Liver (tissue), 9 donors: ENCODE measurements around the gene IKZF1. TPM values are rescaled to one million over a fixed set of nuclear protein-coding genes. Genes with fewer than 3 reads are reported as not detected.

ENCODE experiments used
- DNase-seq: peaks from one replicate; pipeline ENCODE4 v3.0.0-alpha.2; 2017; ENCODE audit warnings: low spot score
- H3K27ac ChIP-seq, 2 donors: one replicate each; pipeline ENCODE4 v1.7.0; 2013; ENCODE audit warnings: inconsistent platforms in 2 of 2, low read length in 2 of 2, control low read depth in 1 of 2, low read depth in 1 of 2, mild to moderate bottlenecking in 1 of 2
- H3K27me3 ChIP-seq, 4 donors: one replicate each; pipeline versions ENCODE4 v1.6.1 to v1.7.0; 2013; ENCODE audit warnings: low read length in 3 of 4, inconsistent platforms in 1 of 4, mild to moderate bottlenecking in 1 of 4, moderate library complexity in 1 of 4; ENCODE audit not compliant: control insufficient read depth in 4 of 4, insufficient read depth in 4 of 4
- H3K36me3 ChIP-seq, 4 donors: one replicate each; pipeline versions ENCODE4 v1.6.1 to v1.7.0; 2013; ENCODE audit warnings: low read length in 3 of 4, mild to moderate bottlenecking in 3 of 4, low read depth in 1 of 4, moderate library complexity in 1 of 4; ENCODE audit not compliant: control insufficient read depth in 4 of 4, insufficient read depth in 3 of 4
- H3K4me1 ChIP-seq, 4 donors: one replicate each; pipeline versions ENCODE4 v1.6.1 to v1.7.0; 2013; ENCODE audit warnings: low read length in 3 of 4, mild to moderate bottlenecking in 3 of 4, moderate library complexity in 1 of 4; ENCODE audit not compliant: control insufficient read depth in 4 of 4, insufficient read depth in 4 of 4
- H3K4me3 ChIP-seq, 3 donors: one replicate each; pipeline versions ENCODE4 v1.6.1 to v1.7.0; 2013; ENCODE audit warnings: low read length in 3 of 3, control low read depth in 1 of 3, low read depth in 1 of 3, mild to moderate bottlenecking in 1 of 3
- H3K9ac ChIP-seq, 2 donors: one replicate each; pipeline ENCODE4 v1.7.0; 2013; ENCODE audit warnings: low read length in 2 of 2, mild to moderate bottlenecking in 2 of 2, moderate library complexity in 2 of 2, control low read depth in 1 of 2, low read depth in 1 of 2
- H3K9me3 ChIP-seq, 4 donors: one replicate each; pipeline versions ENCODE4 v1.6.1 to v1.7.0; 2013; ENCODE audit warnings: low read length in 3 of 4; ENCODE audit not compliant: control insufficient read depth in 4 of 4
- EGR1 ChIP-seq, 2 donors: IDR thresholded peaks; 2 replicates each; pipeline ENCODE4 v1.6.1; 2016 to 2018; ENCODE audit warnings: antibody characterized with exemption in 2 of 2, low read depth in 2 of 2
- FOXA2 ChIP-seq: IDR thresholded peaks from 2 replicates; pipeline ENCODE4 v1.6.1; 2016; ENCODE audit warnings: antibody characterized with exemption
- HNF4A ChIP-seq, 2 donors: conservative IDR thresholded peaks; 2 replicates each; pipeline ENCODE4 v1.6.1; 2016; ENCODE audit warnings: antibody characterized with exemption in 2 of 2, mild to moderate bottlenecking in 2 of 2
- HNF4G ChIP-seq: IDR thresholded peaks from 2 replicates; pipeline ENCODE4 v1.6.1; 2016; ENCODE audit warnings: antibody characterized with exemption
- JUND ChIP-seq, 2 donors: IDR thresholded peaks; 2 replicates each; pipeline ENCODE4 v1.6.1; 2016; ENCODE audit warnings: antibody characterized with exemption in 2 of 2
- RAD21 ChIP-seq, 2 donors: IDR thresholded peaks; 2 replicates each; pipeline ENCODE4 v1.6.1; 2016; ENCODE audit warnings: antibody characterized with exemption in 2 of 2, mild to moderate bottlenecking in 2 of 2
- REST ChIP-seq: IDR thresholded peaks from 2 replicates; pipeline ENCODE4 v1.6.1; 2016; ENCODE audit warnings: antibody characterized with exemption, mild to moderate bottlenecking
- RXRA ChIP-seq, 2 donors: IDR thresholded peaks; 2 replicates each; pipeline ENCODE4 v1.6.1; 2017 to 2018; ENCODE audit warnings: antibody characterized with exemption in 2 of 2, mild to moderate bottlenecking in 1 of 2
- ZBTB33 ChIP-seq: IDR thresholded peaks from 2 replicates; pipeline ENCODE4 v1.6.1; 2016; ENCODE audit warnings: antibody characterized with exemption
- WGBS: extraction: QIAGEN DNeasy Blood & Tissue Kit; methylation state at CpG from one replicate; pipeline ENCODE4 v1.1.7; 2013; 5-methylcytosine and 5-hydroxymethylcytosine counted together
- polyA plus RNA-seq, 2 donors: library from polyadenylated mRNA; stranded (reverse) in 1 of 2; unstranded in 1 of 2; fragments of 200-250 nt in 1 of 2; fragments of >200 nt in 1 of 2; fragmentation: Nextera tagmentation in 1 of 2; extraction: Ambion mirVana in 1 of 2; gene quantifications; one replicate each; pipeline versions ENCODE4 v1.2.1 to v1.2.3, GENCODE V29; 2013 to 2015
- total RNA-seq, 2 donors: library from RNA; depleted of rRNA; stranded (reverse); fragments of >200 nt; gene quantifications; one replicate each; pipeline ENCODE4 v1.2.3, GENCODE V29; 2014
- donor health status: healthy.
- donor health status: healthy.
- donor health status: healthy.
- donor health status: healthy.
- donor health status: healthy.

Gene IKZF1
- total and polyA plus RNA-seq, 4 donors = 1.6 to 43.5 (median 6.2) TPM

- no peak for TF ChIP-seq REST
These were observed 142.0 kb downstream of the IKZF1 start (continued) for GRCh38 chr7:50446542-50446960.

- no peaks in the 10 kb centered on the region for H3K27me3 ChIP-seq
- no peak for TF ChIP-seq EGR1 (IDR thresholded peaks at IDR 0.05; ENCODE audit: low read depth in 2 of 2)
- TF ChIP-seq HNF4A (conservative IDR thresholded peaks at IDR 0.05) = no peak
- TF ChIP-seq RAD21 (IDR thresholded peaks at IDR 0.05) = no peak
- no peak for TF ChIP-seq ZBTB33
- TF ChIP-seq FOXA2 = no peak
- no peak for TF ChIP-seq JUND (IDR thresholded peaks at IDR 0.05)
- TF ChIP-seq RXRA (IDR thresholded peaks at IDR 0.05) = no peak
- no peak for TF ChIP-seq HNF4G
These were observed 144.3 kb downstream of the IKZF1 start for GRCh38 chr7:50448823-50449222.

GRCh38 chr7:50449501-50449880 lies 145.0 kb downstream of the IKZF1 start:
- WGBS = 18% methylated on average over 5 of the region's 5 CpGs
- H3K9me3 ChIP-seq = no peaks in the 10 kb centered on the region
- H3K27ac ChIP-seq = peak overlapping the region in 1 of 2 donors; percentile 74
- DNase-seq = no peak
- no peaks in the 10 kb centered on the region for H3K27me3 ChIP-seq
- peaks cover 0 to 17% (median 8%) of the 10 kb centered on the region in 4 donors for H3K36me3 ChIP-seq
- TF ChIP-seq EGR1 (IDR thresholded peaks at IDR 0.05; ENCODE audit: low read depth in 2 of 2) (no peak), JUND (IDR thresholded peaks at IDR 0.05) (no peak), RXRA (IDR thresholded peaks at IDR 0.05) (no peak), RAD21 (IDR thresholded peaks at IDR 0.05) (no peak)
- peaks cover 3 to 22% (median 11%) of the 10 kb centered on the region in 4 donors for H3K4me1 ChIP-seq
- H3K9ac ChIP-seq = peak overlapping the region in 1 of 2 donors; percentile 23
- peak overlapping the region; percentile 69 to 92 (median 78) for H3K4me3 ChIP-seq

More at GRCh38 chr7:50448823-50449222, 144.3 kb downstream of the IKZF1 start:
- Histone ChIP-seq H3K9ac (no peak overlapping the region), H3K27ac (no peak overlapping the region), H3K9me3 (no peaks in the 10 kb centered on the region), H3K36me3 (peaks cover 0 to 17% (median 8%) of the 10 kb centered on the region in 4 donors), H3K4me3 (no peak overlapping the region), H3K4me1 (peaks cover 3 to 22% (median 11%) of the 10 kb centered on the region in 4 donors)
- DNase-seq = no peak
